Neural progenitor cell (in vitro differentiated cells): ENCODE data around the gene PTPRN2.

Source experiments
- EZH2 ChIP-seq: fragments of 200-600 bp; sonication (generic); IDR thresholded peaks from 2 replicates; pipeline ENCODE4 v1.6.1; 2017; ENCODE audit warnings: antibody characterized with exemption, mild to moderate bottlenecking, moderate library complexity
- TF ChIP-seq, protein P1 (sequence below): fragments of 200-600 bp; sonication (generic); IDR thresholded peaks from 2 replicates; pipeline ENCODE4 v1.5.1; 2017; ENCODE audit warnings: antibody characterized with exemption, mild to moderate bottlenecking

DNA sequence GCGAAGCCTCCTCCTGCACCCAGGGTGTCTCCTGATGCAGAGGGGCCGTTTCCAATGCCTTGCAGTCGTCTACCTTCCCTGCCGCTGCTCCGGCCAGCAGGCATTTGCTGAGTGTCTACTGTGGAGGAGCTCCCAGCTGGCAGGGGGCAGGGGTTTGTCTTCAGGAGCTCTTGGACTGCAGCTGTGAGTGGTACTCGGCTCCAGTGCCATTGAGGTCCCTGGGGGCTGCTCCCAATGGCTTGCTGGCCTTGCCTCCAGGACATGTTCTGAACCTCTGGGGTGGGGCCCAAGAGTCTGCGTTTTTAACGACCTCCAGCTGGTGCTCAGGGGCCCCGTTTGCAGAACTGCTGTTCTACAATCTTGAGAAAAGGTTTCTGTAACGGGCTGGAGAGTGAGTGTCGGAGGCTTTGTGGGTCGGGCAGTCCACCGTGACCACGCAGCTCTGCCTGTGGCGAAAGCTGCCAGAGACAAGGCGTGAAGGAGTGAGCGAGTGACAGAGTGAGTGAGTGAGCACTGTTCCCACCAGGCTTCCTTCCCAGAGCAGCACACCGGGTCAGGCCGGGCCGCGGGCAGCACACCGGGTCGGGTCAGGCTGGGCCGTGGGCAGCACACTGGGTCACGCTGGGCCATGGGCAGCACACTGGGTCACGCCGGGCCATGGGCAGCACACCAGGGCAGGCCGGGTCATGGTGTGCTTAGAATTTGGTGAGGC lies 520.2 kb downstream of the PTPRN2 start:
- TF ChIP-seq, protein P1, sequence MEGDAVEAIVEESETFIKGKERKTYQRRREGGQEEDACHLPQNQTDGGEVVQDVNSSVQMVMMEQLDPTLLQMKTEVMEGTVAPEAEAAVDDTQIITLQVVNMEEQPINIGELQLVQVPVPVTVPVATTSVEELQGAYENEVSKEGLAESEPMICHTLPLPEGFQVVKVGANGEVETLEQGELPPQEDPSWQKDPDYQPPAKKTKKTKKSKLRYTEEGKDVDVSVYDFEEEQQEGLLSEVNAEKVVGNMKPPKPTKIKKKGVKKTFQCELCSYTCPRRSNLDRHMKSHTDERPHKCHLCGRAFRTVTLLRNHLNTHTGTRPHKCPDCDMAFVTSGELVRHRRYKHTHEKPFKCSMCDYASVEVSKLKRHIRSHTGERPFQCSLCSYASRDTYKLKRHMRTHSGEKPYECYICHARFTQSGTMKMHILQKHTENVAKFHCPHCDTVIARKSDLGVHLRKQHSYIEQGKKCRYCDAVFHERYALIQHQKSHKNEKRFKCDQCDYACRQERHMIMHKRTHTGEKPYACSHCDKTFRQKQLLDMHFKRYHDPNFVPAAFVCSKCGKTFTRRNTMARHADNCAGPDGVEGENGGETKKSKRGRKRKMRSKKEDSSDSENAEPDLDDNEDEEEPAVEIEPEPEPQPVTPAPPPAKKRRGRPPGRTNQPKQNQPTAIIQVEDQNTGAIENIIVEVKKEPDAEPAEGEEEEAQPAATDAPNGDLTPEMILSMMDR: no peak
- no peak for TF ChIP-seq EZH2
